ENCODE measurements around the gene OAS1.

The OAS1 gene

GRCh38 chr12:112967858-112968257, 61.1 kb downstream of the OAS1 start:
- DNase-seq: no peak
